Right hindlimb (tissue), 1 donor: ENCODE data around the gene TNPO1.

ENCODE experiments used
- DNase-seq: peaks from one replicate; pipeline ENCODE4 v3.0.0-alpha.2; 2018

The TNPO1 gene

DNA sequence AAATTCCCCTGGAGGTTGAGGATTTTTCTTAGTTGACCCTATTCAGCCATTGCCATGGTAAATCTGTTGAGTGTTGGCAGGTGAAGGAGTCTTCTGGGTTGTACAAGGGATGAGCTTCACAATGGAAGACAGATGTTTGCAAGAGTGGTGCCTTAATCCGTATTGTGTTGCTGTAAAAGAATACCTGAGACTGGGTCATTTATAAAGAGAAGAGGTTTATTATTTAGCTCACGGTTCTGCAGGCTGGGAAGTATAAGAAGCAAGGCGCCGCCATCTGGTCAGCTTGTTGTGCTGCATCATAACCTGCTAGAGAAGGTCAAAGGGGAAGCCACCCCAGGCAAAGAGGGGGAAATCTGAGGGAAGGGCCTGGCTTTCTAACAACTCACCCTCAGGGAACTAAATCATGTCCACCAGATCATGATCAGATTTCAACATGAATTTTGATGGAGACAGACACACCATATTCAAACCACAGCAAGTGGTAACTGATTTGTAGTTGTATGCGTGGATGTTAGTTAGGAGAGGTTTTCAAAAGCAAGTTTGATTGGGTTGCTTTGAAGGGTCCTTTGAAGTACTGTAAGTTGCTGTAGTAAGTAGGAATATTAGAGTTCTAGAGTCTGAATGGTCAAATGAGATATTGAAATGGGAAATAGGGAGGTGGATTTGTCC is 2.5 kb downstream of the TNPO1 start:
- DNase-seq, result peak; percentile 65

DNA sequence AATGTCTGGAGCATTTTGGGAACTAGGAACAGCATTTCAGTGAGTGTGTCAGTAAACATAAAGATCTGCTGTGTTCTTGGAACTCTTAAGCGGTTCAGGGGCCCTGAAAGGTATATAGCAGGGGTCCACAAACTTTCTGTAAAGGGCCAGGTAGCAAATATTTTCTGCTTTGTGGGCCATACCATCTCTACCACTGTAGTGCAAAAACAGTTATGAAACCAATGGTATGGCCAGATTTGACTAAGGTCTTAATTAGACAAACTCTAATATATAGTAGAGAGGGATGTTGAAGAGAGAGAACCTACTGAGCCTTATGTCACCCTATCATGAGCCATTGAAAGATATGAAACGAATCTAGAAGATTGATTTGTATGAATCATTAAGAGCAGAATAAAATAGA is 5.3 kb downstream of the TNPO1 start:
- no peak for DNase-seq

DNA sequence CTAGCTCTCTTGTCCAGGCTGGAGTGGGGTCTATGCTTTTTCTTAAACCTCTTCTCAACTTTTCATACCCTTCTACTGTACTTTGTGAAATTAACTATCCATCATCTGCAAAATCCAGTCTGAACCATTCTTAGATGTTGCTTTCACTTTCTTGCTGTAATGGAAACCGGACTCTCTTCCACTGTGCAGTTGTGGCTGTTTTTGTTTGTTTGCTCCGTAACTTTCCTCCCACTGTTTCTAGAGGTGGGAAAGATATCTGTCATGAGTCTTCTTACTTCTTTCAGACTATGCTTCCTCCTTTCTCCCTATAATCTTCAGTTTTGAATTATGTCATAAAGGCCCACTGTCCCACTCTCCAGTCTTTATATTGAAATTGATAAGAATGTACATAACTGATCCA is 6.5 kb downstream of the TNPO1 start:
- no peak for DNase-seq

DNA sequence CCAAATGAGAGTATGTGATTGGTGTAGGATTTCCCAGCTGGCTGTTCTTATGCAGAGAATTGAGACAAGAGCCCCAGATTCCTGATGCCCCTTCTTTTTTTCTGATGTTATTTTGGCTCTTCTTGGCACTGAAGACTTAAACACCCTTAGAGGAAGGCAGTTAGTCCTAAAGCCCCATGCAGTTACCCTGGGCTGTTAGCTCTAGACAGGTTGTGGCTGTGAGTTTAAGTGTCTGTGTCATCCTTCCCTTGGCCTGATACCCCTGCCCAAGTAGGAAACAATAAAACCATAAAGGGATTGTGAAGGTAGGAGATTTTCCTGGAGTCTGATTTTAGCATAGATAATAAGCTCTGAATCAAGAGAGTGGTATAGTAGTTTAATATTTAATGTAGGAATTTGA is 13.2 kb downstream of the TNPO1 start:
- DNase-seq, result no peak

DNA sequence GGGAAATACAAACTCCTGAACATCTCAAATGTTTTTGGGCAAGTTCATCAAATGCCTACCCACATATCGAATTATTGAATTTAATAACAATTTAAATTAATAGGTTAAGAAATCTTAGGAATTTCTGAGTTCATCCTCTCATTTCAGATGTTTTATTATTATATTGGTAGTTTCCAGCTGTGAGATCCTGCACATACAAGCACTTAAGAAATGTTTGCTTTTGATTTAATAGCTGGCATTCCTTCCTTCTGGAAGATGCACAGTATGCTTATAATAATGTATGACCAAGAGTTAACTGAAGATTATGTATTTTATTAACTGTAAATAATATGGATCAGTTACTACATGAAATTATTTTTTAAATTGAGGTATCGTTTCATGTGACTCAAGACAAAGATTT is 13.9 kb downstream of the TNPO1 start:
- no peak for DNase-seq

DNA sequence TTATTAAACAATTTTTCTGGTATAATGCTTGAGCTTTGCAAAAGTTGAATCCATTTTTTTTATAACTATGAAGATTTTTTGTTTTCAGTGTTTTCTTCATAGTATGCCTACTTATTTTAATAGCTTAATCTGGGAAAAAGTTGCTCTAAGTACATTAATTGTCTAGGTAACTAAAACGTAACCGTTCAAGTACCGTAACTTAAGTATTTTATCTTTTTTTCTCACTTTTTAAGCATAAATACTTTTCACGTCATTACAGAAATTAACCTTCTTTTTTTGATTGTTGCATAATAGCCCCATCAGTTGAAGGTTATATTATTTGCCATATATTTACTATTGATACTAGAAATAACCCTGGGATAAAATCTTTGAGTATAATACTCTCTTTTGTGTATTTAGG is 15.2 kb downstream of the TNPO1 start:
- DNase-seq, result no peak

DNA sequence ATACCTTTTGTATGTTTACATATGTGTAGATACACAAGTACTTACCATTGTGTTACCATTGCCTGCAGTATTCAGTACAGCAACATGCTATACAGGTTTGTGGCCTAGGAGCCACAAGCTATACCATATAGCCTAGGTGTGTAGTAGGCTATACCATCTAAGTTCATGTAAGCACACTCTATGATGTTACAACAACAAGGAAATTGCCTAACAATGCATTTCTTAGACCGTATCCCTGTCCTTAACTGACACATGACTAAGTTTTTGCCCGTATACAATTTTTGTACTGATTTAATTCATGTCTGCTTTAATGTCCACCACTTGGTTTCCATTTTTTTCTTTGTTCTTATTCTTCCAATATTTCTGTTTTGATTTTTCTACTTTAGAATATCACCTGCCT is 18.5 kb downstream of the TNPO1 start:
- no peak for DNase-seq

DNA sequence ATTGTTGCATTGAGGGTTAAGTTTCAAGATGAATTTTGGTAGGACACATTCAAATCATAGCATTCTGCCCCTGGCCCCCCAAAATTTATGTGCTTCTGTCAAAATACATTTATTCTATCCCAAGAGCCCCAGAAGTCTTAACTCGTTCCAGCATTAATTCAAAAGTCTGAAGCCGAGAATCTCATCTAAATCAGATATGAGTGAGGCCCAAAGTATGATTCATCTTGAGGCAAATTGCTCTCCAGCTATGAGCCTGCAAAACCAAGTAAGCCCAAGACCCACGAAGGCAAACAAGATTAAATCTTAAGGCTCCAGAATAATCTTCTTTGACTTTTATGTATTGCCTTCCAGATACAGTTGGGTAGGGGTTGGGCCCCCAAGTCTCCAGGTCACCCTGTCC is 19.2 kb downstream of the TNPO1 start:
- DNase-seq, result no peak

DNA sequence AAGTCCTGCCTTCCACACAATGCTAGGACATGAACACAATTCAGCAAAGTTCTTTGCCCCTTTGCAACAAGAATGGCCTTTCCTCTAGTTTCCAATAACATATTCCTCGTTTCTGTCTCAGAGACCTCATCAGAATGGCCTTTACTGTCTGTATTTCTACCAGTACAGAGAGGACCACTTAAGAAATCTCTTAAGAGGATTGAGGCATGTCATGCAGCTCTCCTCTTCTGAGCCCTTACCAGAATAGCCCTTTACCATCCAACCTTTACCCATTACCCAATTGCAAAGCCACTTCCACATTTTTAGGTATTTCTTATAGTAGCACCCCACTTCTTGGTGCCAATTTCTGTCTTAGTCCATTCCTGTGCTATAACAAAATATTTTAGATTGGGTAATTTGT is 20.3 kb downstream of the TNPO1 start:
- no peak for DNase-seq

DNA sequence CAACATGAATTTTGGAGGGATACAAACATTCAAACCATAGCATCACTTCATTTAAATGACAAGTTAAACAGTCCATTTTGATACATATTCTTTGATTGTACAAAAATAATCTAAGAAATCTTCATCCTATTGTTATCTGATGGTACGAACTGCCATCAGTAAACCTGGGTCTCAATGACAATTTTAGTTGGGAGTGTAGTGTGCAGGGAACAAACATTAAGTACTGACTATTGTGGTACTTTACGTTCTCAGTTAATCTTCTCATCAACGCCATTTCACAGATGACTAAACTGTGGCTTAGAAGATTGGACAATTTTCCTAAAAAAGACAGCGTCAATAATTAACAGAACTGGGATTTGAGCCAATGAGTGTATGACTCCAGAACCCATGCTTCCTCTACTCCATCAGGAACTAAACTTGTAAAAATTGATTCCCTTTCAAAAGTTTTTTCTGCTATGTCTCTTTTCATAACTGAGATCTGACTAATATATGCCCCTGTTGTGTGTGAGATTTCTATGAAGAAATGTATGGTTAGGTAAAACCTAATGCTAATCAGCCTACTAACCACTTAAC is 21.1 kb downstream of the TNPO1 start:
- no peak for DNase-seq

DNA sequence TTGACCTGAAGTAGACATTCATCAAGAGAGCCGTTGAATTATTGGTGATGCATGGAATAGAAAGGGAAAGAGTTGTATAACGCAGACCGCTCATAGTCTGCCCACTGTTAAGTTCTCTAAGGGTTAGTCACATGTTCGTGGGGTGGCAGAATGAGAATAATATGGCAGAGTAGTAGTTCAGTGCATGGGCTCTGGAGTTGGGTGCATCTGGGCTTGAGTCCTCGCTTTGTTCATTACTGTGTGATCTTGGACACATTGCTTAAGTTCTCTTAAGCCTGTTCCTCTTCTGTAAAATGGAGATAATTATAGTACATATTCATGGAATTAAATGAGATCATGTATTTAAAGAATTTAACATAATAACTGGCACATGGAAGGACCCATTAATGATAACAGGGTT is 23.6 kb downstream of the TNPO1 start:
- DNase-seq, result no peak

DNA sequence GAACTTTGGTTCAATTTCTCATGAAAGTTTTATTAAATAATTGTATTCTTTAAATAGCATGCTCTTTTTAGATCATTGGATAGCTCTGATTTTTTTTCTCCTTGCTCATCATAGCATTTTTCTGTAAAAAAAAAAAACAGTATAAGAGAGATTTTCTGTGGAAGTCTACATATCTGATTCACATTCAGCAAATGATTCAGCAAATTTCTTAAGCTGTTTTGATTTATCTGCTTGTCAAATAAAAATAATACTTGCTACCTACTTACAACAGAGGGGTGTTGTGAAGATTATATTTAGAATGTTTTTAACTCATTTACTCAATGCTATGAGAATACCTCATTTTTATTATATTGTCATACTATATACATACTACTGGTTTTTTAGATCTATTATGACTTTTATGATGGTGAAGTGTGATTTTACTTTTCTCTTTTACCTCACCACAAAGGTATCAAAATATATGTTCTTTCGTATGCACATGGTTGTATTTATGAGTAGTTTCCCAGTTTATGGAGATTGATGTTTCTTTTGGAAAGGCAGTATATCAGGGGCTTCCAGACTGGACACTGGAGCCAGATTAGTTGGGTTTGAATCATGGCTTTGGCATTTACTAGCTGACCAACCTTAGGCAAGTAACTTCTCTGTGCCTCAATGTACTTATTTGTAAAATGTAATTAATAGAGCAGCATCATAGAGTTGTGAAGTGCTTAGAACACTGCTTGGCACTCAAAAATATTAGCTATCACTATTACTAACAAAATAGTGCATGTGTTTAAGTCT is 25.5 kb downstream of the TNPO1 start:
- DNase-seq, result no peak

DNA sequence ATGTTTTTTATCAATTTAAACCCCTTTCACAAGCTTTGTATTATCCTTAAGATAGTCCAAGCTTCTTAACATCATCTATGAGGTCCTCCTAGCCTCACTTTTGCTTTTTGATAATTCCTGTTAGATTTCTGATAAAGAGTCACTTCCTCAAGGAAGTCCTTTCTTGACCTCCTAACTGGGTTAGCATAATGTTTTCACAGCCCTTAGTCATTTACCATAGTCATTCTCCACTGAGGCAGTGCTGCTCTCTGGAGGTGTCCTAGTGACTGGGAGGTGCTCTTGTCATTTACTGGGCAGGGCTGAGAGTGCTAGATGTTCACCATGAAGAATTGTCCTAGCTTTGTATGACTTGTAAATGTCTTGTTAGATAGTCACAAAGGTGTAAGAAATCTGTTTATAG is 26.4 kb downstream of the TNPO1 start:
- no peak for DNase-seq

DNA sequence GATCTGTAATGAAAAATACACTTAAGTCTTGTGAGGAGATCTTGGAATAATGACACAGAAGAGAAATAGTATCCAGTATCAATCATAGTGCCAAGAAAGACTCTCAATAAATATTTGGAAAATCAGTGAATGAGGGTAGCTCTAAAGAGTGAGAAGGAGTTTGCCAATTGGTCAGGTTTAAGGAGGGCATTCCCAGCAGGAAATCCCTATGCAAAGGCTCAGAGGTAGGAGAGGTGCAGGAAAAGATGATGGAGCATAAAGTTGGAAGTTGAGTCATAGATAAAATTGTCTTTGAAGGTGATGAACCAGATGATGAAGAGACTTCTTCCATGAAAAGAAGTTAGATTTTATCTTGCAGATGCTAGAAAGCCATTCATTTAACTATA is 27.8 kb downstream of the TNPO1 start:
- DNase-seq, result no peak

DNA sequence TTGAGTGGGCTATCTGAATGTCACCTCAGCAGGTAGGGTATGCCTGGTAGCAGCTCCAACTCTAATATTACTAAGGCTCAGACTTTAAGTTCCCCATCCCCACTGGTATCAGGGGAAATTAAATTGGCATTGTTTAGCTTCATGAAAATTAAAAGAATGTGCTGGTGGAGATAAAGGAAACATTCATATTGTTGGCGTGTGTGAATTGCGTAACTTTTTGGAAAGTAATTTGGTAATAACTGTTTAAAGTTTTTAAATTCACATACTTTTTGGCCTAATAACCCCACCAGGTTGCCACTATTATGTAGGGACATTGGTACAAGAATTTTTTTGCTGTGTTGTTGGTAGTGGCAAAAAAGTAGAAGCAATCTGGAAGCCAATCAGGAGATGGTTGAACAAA is 29.4 kb downstream of the TNPO1 start:
- DNase-seq, result no peak

DNA sequence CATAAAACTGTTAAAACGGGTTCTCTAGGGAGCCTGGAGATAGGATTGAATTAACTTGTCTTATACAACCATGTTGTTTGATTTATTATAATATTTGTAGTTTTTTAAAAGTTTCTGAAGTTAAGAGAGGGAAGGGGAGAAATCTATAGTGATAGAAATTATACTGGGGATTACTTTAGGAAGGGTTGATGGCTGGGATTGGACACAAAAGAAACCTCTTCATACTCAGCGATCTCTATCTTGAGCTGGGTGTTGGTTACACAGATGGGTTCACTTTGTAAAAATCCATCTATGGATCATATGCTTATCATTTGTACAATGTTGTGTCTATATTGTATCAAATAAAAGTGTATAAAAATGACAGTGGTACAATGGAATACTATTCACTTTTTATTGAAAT is 30.0 kb downstream of the TNPO1 start:
- DNase-seq, result no peak

DNA sequence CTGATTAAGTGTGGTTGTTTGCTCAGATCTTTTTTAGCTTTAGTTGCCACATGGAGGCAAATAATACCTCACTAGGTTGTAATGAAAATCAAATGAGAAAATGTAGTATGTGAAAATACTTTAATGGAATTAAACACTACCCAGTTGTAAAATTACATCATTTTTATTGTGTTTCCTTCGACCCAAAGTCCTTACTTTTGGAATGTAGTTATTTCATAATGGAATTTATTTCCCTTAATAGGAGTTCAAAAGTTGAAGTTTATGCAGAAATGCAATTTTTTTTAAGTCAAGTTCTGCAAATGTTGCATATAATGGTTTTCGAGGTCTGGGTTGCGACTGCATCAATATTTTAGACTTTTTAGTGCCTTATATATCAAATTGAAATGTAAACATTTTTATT is 31.0 kb downstream of the TNPO1 start:
- no peak for DNase-seq

DNA sequence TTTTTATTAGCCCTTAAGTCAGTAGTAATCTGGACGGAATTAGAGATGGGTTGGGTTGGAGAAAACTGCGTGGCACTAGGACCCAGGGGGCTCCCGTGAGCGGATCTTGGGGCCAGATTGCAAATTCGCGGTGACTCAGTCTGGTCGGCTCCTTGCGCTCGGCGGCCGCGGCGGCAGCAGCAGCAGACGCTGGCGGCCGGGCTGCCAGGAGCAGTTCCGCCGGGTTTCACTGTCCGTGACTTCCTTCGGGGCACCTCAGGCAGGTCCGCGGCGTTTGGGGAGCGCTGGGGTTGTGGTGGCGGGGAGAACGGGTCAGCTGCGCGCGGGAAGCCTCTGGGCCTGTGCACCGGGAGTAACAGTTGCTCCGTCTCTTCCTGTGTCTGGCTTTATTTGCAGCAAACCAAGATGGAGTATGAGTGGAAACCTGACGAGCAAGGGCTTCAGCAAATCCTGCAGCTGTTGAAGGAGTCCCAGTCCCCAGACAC is 31.6 kb downstream of the TNPO1 start:
- peak; percentile 94 for DNase-seq

DNA sequence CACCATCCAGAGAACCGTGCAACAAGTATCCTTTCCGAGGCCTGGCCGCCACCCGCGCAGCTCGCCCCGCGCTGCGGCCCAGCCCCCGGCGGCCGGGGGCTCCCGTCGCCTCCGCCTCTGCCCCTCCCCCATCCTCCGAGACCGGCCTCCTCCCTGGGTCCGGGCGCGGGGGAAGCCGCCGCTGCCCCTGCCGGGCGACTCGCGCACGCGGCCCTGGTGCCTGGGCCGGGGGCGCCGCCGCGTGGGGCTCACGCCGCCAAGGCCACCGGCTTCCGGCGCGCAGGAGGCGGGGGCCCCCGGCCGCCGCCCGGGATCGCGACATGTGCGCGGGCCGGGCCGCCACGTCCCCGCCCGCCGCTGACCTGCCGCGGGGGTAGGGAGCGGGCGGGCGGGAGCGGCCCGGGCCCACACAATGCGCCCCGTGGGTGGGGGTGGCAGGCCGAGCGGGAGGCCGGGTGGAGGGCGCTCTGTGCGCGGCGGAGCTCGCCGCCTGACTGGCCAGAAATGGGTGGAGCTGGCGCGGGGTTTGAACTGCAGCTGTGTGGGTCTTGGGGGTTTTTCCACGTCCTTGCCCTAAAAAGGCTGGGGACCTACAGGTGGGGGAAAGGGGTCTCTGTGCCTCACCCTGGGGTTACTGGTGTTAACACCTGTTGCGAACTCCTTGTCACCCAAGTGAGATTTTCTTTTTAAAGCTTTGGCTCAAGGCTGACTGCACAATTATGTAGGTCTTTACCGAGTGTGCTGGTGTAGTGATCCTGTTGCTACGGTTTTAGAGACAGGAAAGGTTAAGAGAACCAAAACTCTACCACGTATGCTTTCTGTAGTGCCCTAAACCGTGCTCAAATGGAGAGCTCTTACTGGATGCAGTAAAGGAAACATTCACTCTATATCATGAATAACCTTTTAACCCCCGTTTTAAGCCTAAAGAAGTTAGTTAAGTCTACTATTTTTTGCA is 32.3 kb downstream of the TNPO1 start:
- DNase-seq, result peak; percentile 74

DNA sequence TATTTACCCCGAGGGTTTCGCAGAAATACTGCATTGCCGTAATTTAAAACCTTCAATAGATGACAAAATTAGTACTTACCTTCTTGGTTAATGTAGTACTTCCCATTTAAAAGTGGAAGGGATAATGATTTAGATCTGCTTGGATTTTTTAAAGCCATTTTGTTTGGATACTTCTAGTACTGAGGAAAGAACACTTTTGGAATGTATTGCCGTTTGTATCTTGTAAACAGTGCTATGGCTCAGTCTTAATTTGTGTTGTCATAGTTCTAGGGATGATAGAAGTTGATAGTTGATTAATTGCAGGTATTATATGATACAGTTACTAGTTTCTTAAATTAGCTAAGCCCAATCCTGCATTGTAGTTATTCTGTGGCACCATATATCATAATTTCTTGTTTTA is 33.1 kb downstream of the TNPO1 start:
- no peak for DNase-seq

DNA sequence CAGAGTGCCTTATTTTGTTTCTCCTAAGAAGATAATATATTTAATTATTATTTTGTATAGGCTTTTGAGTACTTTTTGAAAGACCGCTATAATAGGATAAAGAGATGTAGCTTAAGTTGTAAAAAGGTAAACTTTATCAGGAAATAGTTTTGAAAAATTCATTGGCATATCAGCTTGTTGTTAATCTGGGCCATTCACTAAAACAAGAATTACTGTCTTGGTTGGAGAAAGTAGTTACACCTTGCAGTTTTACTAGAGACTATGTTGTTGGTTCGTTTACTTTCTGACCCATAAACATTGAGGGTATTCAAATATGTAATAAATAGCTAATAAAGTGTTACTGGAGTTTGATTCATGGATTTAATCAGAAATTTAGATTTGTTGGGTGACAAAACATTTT is 33.7 kb downstream of the TNPO1 start:
- DNase-seq, result no peak

DNA sequence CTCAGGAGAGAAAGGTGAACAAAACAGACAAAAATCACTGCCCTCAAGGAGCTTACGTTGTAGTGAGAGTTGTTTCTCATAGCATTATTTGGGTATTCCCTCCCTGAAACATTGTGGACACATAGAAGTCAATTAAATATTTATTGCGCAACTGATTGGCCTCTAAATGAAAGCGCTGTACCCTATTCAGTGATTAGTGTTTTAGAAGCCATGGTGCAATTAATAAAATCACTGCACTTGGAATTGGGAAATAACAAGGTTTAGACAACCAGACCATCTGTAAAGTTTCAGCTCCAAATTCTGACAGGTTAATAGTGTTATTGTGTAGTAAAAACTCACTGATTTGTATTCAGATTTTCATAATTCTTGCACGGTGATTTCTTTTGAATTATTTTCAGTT is 35.9 kb downstream of the TNPO1 start:
- no peak for DNase-seq

DNA sequence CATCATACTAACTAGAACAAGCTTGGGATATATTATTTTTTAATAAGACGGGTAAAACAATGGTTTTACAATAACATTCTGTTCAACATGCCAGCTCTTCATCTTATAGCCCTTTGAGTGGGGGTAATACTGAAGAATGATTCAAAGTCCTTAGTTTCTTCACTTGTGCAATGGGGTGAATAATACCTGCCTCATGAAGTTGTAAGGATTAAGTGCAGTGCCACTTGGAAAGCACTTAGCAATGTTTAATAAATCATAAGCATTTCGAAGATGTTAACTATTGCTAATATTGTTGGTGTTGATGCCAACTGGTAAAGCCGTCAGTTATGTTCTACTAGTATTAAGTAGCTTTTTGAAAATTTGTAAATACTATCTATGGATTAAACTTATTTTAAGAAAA is 38.0 kb downstream of the TNPO1 start:
- DNase-seq, result no peak
